Choroid plexus epithelial cell (primary cell): Measurements from ENCODE around the gene CORIN.

Experiments used
- DNase-seq: peaks from one replicate; pipeline ENCODE4 v3.0.0-alpha.2; 2010; ENCODE audit warnings: low read depth
- H3K4me3 ChIP-seq: 2 replicates; pipeline ENCODE4 v1.5.1; 2011; ENCODE audit warnings: low read depth, mild to moderate bottlenecking, control low read depth, low read length, moderate library complexity
- TF ChIP-seq, protein P1 (sequence below): conservative IDR thresholded peaks from 2 replicates; pipeline ENCODE4 v1.5.1; 2011; ENCODE audit warnings: low read depth, mild to moderate bottlenecking, control low read depth, inconsistent platforms, low read length, moderate library complexity

Gene CORIN

DNA sequence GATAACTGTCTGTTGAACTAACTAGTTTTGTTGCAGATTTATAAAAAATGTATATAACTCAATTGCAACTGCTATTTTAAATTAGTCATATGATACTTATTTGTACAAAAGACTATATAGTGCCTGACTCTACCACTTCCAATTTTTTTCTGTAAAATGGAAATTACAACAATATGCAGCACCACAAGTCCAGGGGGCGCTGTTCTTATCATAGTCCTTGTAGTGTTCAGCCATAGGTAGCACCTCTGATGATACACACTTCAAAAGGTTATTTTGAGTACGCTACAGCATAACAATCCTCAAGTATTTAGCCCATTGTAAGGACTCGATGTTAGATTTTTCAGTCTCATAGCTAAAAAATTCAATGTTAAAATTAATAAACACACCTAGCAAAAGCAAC is 174.9 kb downstream of the CORIN start:
- TF ChIP-seq, protein P1, sequence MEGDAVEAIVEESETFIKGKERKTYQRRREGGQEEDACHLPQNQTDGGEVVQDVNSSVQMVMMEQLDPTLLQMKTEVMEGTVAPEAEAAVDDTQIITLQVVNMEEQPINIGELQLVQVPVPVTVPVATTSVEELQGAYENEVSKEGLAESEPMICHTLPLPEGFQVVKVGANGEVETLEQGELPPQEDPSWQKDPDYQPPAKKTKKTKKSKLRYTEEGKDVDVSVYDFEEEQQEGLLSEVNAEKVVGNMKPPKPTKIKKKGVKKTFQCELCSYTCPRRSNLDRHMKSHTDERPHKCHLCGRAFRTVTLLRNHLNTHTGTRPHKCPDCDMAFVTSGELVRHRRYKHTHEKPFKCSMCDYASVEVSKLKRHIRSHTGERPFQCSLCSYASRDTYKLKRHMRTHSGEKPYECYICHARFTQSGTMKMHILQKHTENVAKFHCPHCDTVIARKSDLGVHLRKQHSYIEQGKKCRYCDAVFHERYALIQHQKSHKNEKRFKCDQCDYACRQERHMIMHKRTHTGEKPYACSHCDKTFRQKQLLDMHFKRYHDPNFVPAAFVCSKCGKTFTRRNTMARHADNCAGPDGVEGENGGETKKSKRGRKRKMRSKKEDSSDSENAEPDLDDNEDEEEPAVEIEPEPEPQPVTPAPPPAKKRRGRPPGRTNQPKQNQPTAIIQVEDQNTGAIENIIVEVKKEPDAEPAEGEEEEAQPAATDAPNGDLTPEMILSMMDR: peak; percentile 43
- DNase-seq: no peak
- no peak overlapping the region for H3K4me3 ChIP-seq

DNA sequence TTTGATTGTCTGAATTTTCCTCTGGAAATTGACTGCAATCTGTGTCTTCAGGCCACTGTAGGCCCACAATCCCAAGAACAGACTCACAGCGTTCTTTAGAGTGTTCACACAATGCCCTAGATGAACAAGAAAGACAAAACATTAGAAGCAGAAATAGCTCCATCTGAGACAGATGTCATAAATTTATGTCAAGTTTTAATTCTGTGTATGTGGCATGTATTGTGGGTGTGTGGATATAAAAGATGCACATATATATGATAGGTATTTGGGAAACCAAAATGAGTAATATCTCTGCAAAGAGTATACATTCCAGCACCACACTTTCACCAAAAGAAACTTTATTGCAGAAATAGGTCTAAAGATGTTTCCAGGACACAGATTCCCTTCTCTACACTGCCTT is 176.1 kb downstream of the CORIN start:
- TF ChIP-seq, protein P1: no peak
- H3K4me3 ChIP-seq: no peak overlapping the region
- no peak for DNase-seq

DNA sequence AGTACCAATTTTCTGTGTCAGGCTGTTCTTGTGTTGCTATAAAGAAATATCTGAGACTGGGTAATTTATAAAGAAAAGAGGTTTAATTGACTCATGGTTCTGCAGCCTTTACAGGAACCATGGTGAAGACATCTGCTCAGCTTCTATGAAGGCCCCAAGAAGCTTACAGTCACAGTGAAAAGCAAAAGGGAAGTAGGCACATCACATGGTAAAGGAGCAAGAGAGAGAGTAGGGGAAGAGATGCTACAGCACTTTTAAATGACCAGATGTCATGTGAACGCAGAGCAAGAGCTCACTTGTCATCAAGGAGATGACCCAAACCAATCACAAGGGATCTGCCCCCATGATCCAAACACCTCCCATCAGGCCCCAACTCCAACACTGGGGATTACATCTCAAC is 178.5 kb downstream of the CORIN start:
- H3K4me3 ChIP-seq: no peak overlapping the region
- TF ChIP-seq, protein P1: no peak
- no peak for DNase-seq

DNA sequence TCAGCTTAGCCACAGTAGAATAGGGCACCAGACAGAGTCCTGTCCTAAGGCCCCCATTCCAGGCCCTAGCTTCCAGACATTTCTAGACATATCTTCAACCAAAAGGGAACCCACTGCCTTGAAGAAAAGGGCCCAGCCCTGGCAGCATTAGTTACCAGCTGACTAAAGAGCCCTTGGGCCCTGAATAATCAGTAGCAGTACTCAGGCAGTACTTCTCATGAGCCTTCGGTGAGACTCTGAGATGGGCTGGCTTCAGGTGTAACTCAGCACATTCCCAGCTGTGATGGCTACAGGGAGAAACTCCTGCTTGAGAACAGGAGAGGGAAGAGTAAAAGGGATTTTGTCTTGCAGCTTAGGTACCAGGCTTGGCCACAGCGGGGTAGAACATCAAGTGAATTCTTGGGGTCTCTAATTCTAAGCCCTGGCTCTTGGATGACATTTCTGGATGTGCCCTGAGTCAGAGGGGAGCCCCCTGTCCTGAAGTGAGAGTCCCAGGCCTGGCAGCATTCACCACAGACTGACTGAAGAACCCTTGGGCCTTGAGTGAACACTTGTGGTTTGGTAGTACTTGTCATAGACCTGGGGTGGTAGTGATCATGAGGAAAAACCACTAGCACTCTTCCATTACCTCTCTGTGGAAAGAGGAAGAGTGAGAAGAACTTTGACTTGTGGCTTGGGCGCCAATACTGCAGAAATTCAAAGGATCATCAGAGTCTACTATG is 182.7 kb downstream of the CORIN start:
- no peak for DNase-seq
- TF ChIP-seq, protein P1: no peak
- no peak overlapping the region for H3K4me3 ChIP-seq

DNA sequence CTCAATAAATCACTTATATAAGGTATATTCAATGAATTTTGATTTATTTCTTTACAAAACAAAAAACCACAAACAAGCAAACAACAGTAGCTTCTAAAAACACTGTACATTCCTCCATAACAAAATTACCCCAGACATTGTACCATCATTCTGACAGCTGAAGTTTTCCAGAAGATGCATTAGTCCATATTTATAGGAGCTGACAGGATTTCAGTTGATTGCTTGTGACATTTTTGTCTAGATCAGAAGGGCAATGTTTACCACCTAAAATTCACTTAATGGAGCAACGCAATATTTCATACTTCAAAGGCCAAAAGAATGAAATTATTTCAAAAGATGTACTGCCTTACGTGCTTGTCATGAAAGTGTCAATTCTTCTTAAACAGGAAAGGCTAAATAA is 185.8 kb downstream of the CORIN start:
- no peak overlapping the region for H3K4me3 ChIP-seq
- DNase-seq: no peak
- TF ChIP-seq, protein P1: no peak

DNA sequence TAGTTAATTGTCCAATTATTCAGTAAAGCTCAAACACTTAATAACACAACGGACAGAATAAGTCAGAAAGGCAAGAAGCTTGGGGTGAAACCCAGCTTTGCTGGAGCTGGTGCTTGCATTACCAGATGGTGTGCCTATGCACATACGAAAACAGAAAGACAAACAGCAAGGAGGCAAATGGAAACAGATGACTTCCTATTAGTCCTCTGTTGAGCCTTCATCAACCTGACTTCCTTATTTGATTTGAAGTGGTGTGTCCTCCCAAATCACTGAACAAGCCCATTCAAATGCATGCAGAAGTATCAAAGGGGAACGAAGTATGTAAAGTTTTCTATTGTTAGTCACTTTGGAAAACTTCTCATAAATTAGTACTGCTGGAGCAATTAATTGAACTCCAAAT is 186.6 kb downstream of the CORIN start:
- no peak overlapping the region for H3K4me3 ChIP-seq
- TF ChIP-seq, protein P1: no peak
- DNase-seq: peak; percentile 12

DNA sequence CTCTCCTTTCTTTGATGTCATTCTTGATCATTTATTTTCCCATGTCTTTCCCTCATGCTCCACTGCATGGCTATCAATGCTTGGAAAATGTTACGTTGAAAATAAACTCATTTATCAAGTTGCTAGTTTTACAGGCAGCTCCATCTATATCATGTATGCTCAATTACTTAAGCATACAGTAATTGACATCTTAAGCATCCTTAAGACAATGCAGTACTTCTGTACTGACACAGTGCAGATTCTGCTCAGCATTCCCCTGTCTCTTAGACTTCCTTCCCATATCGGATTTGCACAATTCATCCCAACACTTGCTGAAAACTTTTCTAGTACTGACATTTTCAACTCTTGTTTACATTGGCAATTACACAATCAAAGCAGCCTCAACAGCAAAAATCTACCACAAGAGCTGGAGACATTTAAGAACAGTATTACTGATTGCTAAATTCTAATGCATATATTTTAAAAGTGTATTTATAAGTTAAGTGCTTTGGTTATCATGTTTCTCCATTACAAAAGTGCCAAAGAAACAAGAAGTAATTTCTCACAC is 187.2 kb downstream of the CORIN start:
- H3K4me3 ChIP-seq: no peak overlapping the region
- TF ChIP-seq, protein P1: no peak
- peak; percentile 87 for DNase-seq
